Transverse colon (tissue), 3 donors: ENCODE results near the gene TCFL5.

Experiments
- CTCF ChIP-seq, 5 experiments: fragments of 200-600 bp in 3 of 5; fragments of 450-650 bp in 2 of 5; sonication (generic) in 3 of 5; IDR thresholded peaks; 1 replicate in 2 of 5; 2 replicates in 3 of 5; pipeline ENCODE4 v1.5.1; 2016 to 2017; ENCODE audit warnings: antibody characterized with exemption in 5 of 5, inconsistent platforms in 3 of 5, mild to moderate bottlenecking in 2 of 5, moderate library complexity in 1 of 5
- POLR2A ChIP-seq: fragments of 450-650 bp; IDR thresholded peaks from one replicate; pipeline ENCODE4 v1.6.1; 2016; ENCODE audit warnings: antibody characterized with exemption, mild to moderate bottlenecking, moderate library complexity

GRCh38 chr20:62827311-62828038 lies 34.1 kb downstream of the TCFL5 start:
- TF ChIP-seq CTCF (IDR thresholded peaks at IDR 0.05) (no peak), POLR2A (no peak)
